Body of pancreas (tissue), 4 donors: ENCODE results near the gene NUBP2.

ENCODE experiments used
- CTCF ChIP-seq, 7 experiments: fragments of 450-650 bp in 4 of 7; fragments of 200-600 bp in 3 of 7; sonication (generic) in 3 of 7; IDR thresholded peaks; one replicate each; pipeline ENCODE4 v1.5.1; 2016 to 2019; ENCODE audit warnings: antibody characterized with exemption in 7 of 7
- POLR2A ChIP-seq, 3 donors: fragments of 450-650 bp; IDR thresholded peaks; one replicate each; pipeline ENCODE4 v1.6.1; 2016; ENCODE audit warnings: antibody characterized with exemption in 3 of 3, mild to moderate bottlenecking in 2 of 3

GRCh38 chr16:1741553-1742165, 41.1 kb upstream of the NUBP2 start:
- TF ChIP-seq POLR2A (IDR thresholded peaks at IDR 0.05) (no peak), CTCF (IDR thresholded peaks at IDR 0.05) (no peak)
